Fibroblast of upper back skin (primary cell): Measurements from ENCODE around the gene CD248.
A peak's percentile ranks its signal among the peaks of the same experiment; 100 is the strongest.
"Not testable (repeated sequence)": the region's sequence is repeated elsewhere in the genome, so short reads cannot be mapped to it uniquely, and the experiment has no call there.

Source experiments
- DNase-seq: peaks from one replicate; pipeline ENCODE4 v3.0.0-alpha.2; 2013

The CD248 gene

GRCh38 chr11:66316849-66317251 lies at the start of gene CD248:
CD248 (minus strand) TSS chr11:66317044; CDS start chr11:66317027, 17 bp downstream.
- DNase-seq = peak; percentile 93

GRCh38 chr11:66365711-66366619 lies 49.1 kb upstream of the CD248 start:
- DNase-seq = no peak

- DNase-seq = no peak
Measured at GRCh38 chr11:66365166-66365565, 48.3 kb upstream of the CD248 start.

- DNase-seq = no peak
Measured at GRCh38 chr11:66363805-66364535, 47.1 kb upstream of the CD248 start.

- no peak for DNase-seq
Measured at GRCh38 chr11:66363187-66363601, 46.4 kb upstream of the CD248 start.

GRCh38 chr11:66362481-66363147 lies 45.8 kb upstream of the CD248 start:
- no peak for DNase-seq

- no peak for DNase-seq
Measured at GRCh38 chr11:66361502-66361941, 44.7 kb upstream of the CD248 start.

GRCh38 chr11:66360406-66361073 lies 43.7 kb upstream of the CD248 start:
- DNase-seq = no peak

- DNase-seq = no peak
Measured at GRCh38 chr11:66359662-66360087, 42.8 kb upstream of the CD248 start.

GRCh38 chr11:66350560-66351235 lies 33.9 kb upstream of the CD248 start:
- DNase-seq = not testable (repeated sequence)

- DNase-seq = no peak
Measured at GRCh38 chr11:66349084-66349386, 32.2 kb upstream of the CD248 start.

- DNase-seq = peak; percentile 95
Measured at GRCh38 chr11:66347425-66348276, 30.8 kb upstream of the CD248 start, which contains the start of gene B4GAT1. B4GAT1 (minus strand) TSS chr11:66347629; CDS start chr11:66347545, 84 bp downstream.

GRCh38 chr11:66346476-66347424 lies 29.9 kb upstream of the CD248 start:
- DNase-seq = no peak

- no peak for DNase-seq
Measured at GRCh38 chr11:66345316-66345649, 28.4 kb upstream of the CD248 start.

- DNase-seq = peak; percentile 96
Measured at GRCh38 chr11:66344550-66345315, 27.9 kb upstream of the CD248 start, which contains the start of gene BRMS1. BRMS1 (minus strand) TSS chr11:66345104; CDS start chr11:66342234, 2,870 bp downstream.

GRCh38 chr11:66343176-66343575 lies 26.3 kb upstream of the CD248 start:
- no peak for DNase-seq

- no peak for DNase-seq
Measured at GRCh38 chr11:66341502-66342126, 24.8 kb upstream of the CD248 start.
